GM19455 (cell line): ENCODE measurements around the gene COX19.
A peak's percentile ranks its signal among the peaks of the same experiment; 100 is the strongest.
"Not testable (repeated sequence)": the region's sequence is repeated elsewhere in the genome, so short reads cannot be mapped to it uniquely, and the experiment has no call there.

Experiments used
- ATAC-seq: cut with Tn5 transposase; IDR thresholded peaks from one replicate; pipeline ENCODE4 v1.9.1; 2021; ENCODE audit not compliant: unreplicated experiment

Gene COX19

DNA sequence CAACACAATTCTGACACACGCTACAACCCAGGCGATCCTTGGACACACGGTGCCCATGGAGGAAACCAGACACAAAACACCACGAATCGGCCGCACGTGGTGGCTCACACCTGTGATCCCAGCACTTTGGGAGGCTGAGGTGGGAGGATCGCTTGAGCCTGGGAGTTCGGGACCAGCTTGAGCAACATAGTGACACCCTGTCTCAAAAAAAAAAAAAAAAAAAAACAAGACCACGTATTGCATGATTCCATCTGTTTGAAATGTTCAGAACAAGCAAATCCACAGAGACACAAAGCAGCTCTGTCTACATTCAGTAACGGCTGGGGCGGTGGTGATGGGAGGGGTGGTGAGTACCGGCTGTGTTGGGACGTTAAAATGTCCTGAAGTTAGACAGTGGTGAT is 46.0 kb downstream of the COX19 start:
- no peak for ATAC-seq

DNA sequence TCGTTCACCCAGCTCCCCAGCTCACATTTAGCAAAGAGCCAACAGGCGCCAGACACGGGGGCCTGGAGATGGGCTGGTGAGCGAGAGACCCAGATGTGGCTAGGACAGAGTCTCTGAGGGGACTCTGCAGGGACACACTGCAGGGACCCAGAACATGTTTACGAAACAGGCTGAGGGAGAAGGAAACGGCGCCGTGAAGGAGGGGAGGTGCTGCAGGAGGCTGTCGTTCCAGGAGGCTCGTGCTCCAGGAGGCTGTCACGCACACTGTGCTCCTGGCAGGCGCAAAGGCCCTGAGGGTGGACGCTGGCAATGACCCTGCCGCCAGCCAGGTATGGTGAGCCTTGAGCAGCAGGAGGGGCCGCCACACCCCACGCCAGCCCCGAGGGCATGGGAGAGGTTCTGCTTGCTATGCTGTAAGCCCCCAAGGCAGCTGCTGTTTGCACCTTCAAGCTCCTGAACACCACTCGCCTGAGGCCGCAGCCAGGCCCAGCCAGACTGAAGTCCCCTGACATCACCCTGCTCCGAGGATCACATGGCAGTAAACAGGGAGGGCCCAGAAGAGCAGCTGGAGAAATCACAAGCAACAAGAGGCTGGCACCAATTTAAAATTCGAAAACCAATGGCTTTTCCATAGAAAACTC is 48.2 kb downstream of the COX19 start:
- ATAC-seq = no peak

DNA sequence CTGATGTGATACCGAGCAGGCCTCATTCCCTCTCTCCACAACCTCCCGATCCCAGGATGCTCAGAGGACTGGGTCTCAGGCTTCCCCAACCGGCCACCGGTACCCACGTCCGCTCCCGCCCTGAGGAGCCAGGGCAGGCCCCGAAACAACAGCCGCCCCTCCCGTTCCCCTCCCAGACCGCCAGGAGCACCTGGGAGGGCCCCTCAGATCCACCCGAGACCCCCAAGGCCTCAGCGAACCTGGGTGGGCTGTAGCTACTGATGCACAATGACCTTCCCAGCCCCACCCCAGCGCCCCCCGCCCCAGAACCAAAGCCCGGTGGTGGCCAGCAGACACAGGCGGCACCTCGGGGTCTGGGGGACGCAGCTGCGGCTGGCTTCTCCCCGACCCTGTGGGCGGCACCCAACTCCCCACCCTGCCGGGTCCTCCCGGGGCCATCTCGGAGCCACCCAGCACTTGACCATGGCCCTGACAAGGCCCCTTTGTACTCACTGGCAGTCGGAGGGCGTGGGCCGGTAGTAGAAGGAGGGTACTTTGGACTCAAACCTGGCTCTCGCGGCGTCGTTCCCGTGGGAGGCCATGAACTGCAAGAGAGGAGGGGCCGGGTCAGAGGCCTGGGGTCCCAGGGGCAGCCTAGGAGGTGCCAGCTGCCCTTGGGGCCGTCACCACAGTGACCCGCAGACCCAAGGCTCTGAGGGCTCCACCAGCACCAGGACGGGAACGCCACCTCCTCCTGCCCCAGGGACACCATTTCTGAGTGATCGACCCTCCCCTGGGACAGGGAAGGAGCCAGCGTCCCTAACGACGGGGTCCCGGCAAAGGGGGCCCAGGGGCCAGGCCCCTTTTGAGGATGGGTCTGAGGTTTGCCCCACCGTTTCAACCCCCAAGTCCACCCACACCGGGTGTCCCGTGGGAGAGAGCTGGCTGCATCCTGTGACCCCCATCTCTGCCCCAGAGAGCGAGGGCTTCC is 49.0 kb downstream of the COX19 start:
- no peak for ATAC-seq

DNA sequence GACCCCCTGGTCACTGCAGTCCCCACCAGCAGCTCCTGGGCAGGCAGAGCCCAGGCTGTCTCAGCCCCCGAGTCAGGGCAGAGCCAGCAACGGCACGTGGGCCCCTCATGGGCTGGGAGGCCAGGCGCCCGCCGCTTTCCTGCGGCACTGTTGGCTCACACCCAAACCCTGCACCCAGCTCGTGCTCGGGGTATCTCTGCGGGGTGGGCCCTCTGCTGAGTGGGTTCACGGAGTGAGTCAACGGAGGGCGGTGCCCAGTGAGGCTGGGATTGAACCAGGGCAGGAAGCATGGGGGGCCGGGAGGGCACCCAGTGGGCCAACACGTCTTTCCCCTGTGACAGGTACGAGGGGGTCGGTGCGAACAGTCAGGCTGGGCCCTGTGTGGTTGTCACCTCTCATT is 49.7 kb downstream of the COX19 start:
- no peak for ATAC-seq

DNA sequence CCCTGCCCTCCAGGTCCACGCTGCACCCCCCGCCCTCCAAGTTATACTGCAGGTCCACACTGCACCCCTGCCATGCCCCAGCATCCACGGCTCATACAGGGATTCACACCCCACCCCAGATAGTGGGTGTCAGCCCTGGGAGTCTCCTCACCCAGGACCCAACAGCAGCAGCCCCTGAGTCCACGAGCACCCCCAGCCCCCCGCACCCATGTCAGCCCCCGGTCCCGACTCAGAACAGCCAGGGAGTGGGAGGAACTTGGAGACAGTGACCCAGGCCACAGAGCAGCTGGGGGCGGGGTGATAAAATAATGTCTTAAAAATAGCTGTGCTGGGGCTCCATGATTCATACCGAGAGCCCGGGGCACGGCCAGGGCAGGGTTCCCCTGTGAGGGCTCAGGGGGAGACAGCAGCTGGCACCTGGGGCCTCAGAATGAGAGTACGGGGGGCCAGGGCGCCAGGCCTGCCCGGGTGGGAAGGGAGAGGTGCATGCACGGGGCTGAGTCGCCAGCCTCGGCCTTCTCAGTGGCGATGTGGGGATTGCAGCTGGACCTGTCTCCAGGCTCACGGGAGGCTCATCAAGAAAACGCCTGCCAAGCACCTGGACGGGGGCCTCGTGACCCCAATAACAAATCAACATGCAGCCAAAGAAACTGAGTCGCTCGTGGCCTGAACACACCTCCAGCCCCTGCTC is 50.7 kb downstream of the COX19 start:
- ATAC-seq = no peak

DNA sequence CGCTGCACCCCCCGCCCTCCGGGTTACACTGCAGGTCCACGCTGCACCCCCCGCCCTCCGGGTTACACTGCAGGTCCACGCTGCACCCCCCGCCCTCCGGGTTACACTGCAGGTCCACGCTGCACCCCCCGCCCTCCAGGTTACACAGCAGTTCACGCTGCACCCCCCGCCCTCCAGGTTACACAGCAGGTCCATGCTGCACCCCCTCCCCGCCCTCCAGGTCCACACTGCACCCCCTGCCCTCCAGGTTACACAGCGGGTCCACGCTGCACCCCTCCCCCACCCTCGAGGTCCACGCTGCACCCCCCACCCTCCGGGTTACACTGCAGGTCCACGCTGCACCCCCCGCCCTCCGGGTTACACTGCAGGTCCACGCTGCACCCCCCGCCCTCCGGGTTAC is 51.3 kb downstream of the COX19 start:
- ATAC-seq = not testable (repeated sequence)

DNA sequence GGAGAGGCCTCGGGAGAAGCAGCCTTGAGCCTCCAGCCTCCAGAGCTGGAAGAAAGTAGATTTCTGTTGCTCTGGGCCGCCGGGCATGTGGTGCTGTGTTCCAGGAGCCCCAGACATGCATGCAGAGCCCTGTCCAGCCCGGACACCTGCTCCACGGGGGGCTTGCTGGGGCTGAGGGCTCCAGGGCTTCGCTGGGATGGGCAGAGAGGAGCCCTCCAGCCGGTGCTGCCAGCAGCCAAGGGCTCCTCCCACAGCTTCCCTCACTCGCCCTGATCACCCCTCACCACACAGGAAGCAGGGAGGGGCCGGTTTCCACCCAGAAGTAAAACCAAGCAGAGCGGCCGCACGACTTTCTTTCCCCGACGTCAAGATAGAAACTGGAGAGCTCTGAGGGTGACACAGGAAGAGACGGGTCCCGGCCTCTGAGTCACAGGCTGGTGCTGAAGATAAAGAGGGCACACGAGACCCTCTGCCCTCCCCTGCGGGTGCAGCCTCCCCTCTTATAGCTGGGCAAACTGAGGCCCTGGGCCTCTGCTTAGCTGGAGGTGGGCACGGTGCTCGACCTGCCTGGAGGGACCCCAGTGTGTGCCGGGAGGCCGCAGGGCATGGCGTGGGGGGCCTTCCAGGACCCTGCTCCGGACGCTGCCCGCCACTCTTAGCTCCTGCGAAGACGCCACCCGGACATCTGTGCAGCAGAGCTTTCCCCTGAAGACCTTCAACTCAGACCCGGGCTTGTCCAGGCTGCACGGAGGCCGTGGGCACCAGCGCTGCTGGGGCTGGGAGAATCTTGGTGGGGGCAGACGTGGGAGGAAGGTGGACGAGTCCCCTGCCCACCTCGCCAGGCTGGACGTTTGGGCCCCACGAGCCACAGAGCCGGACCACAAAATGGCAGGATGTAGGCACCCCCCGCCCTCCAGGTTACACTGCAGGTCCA is 52.0 kb downstream of the COX19 start:
- peak; percentile 80 for ATAC-seq

DNA sequence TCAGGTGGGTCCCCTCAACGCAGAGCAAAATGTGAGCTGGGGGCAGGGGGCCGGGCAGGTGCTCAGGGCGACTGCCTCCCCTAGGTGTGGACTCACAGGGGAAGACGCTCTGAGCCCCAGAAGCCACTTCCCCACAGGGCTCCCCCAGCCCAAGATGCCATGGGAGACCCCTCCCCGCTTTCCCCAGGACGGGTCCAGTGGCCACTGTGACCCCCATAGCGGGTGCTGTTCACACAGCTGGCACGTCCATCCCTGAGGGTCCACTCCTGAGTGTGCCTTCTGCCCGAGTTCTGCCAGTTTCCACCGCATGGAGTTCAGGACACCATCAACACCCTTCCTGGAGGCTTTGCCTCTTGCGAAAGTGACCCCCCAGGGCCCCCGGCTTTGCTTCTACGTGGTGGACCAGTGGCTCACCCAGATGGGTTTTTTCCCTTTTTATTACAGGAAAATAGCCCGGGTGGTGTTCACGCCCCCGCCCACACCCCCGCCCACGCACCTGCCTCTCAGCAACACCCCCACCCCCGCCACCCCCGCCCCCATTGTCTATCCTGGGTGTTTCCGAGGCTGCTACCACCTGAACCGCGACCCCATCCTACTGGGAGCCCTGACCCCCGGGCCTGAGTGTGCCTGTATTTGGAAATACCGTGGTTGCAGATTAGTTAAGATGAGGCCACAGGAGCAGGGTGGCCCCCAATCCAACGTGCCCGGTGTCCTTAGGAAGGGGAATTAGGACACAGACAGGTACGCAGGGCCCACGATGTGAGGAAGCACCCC is 52.8 kb downstream of the COX19 start:
- ATAC-seq = no peak

DNA sequence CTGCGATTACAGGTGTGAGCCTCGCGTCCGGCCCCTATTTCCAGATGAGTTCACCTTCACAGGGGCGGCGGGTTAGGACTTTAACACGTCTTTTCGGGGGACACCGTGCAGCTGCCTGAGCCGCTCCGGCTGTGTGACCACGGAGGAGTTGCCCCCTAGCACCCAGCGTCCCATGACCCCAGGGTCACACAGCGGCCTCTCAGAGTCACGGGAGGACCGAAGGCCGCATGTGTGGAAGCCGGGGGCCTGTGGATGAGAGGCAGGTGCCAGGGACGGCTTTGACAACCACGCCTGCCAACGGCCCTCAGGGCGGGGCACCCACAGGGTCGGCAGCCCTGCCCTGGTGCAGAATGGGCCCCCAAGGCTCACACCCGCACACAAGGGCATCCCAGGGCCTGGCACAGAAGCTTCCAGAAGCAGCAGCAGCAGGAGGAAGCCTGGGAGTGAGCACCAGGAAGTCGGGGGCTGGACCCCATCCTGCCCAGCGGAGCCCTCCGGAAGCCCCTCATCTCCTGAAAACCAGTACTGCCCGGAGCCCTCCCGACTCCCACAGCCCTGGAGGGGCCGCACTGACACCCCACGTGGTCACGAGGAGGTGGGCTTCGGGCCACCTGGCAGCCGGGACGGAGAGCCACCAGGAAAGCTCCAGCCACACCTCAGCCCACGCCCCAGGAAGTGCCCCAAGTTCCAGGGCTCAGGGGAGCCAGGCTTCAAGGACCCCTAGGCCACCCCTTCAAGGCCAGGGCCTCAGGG is 53.6 kb downstream of the COX19 start:
- no peak for ATAC-seq

DNA sequence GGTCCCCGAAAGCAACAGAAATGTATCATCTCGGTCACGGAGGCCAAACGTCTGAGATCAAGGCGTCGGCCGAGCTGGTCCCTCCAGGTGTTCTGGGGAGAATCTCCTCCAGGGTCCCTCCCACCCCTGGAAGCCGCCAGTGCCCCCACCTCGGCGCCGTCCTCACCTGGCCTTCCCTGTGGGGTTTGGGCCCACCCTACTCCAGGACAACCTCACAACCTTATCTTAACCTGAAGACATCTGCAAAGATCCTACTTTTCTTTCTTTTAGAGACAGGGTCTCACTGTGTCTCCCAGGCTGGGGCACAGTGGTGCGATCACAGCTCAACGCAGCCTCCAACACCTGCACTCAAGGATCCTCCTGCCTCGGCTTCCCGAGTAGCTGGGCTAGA is 54.3 kb downstream of the COX19 start:
- ATAC-seq = no peak

DNA sequence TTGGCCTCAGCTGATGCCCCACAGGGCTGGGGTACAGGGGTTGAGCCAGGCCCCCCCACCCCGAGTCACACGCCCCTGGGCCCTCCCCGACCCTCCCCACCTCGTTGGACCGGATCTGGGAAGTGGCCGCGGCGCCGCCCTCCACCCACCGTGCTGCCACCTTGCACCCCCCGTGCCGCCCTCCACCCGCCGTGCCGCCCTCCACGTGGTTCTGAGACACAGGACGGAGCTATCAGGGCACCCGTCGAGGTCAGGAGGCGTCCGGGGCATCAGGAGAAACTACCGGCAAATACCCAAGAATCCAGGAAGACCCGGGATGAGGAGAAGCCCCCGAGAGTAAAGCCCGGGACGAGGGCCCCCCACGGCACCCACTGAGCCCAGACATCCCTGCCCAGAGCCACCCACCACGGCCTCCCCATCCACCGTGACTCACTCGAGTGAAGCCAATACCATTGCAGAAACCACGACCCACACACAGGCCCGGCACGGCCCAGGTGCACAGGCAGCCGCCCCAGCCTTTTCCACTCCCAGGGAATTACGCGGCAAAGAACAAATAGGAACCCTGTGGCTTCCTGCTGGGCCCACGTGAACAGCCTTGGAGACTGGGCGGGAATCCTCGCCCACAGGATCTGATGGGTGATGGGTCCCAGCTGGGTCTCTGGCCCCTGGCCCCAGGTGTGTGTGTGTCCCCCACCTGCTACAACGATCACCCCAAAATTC is 54.8 kb downstream of the COX19 start:
- ATAC-seq = no peak

DNA sequence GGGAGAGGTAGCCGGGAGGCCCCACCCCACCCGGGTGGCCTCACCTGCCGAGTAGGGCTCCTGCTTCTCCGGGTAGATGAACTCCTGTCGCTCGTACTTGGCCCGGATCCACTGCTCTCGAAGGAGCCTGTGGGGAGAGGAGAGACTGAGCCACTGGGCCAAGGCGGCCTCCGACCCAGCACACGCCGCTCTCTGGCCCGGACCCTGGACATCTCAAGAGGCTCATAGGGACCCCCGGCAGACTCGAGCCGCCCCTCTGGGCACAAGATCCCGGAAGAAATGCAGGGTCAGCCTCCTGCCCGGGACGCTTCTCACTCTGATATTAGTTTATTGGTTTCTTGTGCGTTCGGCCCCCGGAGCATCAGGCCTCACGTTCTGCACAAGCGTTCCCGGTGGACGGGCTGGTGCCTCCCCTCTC is 55.4 kb downstream of the COX19 start:
- ATAC-seq = no peak

DNA sequence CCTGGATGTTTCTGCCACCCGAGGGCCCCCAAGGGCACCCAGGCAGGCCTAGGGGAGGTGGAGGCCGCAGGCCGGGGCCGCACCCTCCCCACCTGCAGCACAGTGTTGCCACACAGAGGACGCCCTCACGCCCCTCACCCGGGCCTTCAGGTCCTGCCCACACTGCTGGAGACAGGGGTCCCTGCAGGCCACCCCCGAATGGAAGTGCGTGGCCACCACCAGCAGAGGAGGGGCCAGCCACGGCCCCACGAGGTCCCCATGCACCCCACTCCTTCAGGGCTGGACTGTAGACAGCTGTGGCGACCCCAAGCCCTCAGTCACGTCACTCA is 56.3 kb downstream of the COX19 start:
- no peak for ATAC-seq

DNA sequence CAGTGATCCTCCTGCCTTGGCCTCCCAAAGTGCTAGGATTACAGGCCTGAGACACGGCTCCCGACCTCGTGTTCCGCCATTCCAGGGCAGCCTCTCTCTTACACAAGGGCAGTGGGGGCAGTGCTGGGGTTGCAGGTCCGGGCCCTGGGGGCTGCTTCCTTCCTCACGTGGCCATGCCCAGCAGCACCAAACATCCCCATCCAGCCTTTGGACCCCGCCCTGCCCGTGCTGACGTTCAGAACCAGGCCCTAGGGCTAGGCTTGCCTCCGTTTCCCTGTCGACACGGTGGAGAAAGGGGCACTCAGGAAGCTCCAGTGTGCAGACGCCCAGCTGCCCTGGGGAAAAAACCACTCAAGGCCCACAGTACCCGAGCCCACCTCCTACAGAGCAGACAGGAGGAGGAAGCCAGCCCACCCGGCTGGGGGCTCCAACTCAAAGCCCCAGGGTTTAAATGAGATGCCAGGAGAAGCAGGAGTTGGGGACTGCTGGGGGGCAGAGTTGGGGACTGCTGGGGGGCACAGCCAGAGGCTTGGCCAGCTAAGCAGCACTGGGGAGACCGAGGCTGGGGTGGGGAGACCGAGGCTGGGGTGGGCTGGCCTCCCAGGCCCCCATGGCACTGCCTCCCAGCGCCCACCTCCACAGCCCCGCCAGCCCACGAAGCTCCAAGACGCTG is 56.8 kb downstream of the COX19 start:
- ATAC-seq = no peak

DNA sequence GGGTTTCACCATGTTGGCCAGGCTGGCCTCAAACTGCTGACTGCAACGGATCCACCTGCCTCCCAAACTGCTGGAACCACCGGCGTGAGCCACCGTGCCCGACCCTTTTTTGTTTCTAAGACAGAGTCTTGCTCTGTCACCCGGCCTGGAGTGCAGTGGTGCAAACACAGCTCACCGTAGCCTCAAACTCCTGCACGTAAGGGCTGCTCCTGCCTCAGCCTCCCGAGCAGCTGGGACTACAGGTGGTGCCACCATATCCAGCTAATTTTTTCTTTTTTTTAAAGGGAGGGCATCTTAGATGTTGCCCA is 57.3 kb downstream of the COX19 start:
- ATAC-seq = no peak

DNA sequence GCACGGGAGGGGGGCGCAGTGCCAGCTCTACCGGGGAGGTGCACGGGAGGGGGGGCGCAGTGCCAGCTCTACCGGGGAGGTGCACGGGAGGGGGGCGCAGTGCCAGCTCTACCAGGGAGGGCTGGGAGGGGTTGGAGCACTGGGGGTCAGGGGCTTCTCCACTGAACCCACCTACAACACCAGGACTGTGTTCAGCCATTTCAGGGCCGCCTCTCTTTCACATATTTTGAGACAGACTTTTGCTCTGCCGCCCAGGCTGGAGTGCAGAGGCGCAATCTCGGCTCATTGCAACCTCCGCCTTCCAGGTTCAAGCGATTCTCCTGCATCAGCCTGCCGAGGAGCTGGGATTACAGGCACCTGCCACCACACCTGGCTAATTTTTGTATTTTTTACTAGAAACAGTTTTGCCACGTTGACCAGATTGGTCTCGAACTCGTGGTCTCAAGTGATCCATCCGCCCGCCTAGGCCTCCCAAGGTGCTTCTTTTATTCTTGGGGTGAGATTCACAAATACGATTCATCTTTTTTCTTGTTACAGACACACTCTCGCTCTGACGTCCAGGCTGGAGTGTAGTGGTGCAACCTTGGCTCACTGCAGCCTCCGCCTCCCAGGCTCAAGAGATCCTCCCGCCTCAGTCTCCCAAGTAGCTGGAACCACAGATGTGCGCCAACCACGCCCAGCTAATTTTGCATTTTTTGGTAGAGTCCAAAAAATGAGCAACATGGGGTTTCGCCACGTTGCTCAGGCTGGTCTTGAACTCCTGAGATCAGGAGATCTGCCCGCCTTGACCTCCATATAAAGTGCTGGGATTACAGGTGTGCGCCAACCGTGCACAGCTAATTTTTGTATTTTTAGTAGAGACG is 57.9 kb downstream of the COX19 start:
- no peak for ATAC-seq

DNA sequence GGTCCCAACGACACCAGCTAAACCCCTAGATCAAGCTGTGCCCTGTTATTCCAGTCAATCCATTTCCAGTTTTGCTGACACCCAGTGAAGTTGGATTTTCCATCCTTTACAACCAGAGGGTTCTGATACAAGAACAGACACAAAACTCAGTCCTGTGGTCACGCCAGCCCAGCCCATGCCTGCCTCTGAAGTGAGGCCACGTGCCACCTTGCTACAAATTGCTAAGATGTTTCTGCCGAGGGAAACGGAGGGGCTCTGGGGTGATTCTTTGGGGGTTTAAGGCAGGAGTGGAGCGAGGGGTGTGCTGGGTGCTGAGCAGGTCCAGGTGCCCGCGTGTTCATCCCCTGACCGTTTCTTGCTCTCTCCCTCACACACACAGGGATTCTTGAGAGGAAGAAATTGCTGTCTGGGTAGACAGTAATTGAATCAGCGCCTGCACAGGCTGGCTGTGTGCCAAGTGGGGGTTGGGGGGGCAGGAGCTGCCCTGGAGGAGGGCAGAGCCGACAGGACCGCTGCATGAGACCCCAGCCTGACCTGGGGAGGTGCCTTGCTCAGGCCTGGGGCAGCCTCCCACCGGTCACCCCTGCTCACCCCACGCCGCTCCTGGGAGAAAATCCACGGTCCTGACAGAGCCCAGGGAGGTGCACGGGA is 58.9 kb downstream of the COX19 start:
- no peak for ATAC-seq
